ENCODE results near the gene AP3B1. TPM values are rescaled to one million over a fixed set of nuclear protein-coding genes. Genes with fewer than 3 reads are reported as not detected.

AP3B1 gene, protein sequence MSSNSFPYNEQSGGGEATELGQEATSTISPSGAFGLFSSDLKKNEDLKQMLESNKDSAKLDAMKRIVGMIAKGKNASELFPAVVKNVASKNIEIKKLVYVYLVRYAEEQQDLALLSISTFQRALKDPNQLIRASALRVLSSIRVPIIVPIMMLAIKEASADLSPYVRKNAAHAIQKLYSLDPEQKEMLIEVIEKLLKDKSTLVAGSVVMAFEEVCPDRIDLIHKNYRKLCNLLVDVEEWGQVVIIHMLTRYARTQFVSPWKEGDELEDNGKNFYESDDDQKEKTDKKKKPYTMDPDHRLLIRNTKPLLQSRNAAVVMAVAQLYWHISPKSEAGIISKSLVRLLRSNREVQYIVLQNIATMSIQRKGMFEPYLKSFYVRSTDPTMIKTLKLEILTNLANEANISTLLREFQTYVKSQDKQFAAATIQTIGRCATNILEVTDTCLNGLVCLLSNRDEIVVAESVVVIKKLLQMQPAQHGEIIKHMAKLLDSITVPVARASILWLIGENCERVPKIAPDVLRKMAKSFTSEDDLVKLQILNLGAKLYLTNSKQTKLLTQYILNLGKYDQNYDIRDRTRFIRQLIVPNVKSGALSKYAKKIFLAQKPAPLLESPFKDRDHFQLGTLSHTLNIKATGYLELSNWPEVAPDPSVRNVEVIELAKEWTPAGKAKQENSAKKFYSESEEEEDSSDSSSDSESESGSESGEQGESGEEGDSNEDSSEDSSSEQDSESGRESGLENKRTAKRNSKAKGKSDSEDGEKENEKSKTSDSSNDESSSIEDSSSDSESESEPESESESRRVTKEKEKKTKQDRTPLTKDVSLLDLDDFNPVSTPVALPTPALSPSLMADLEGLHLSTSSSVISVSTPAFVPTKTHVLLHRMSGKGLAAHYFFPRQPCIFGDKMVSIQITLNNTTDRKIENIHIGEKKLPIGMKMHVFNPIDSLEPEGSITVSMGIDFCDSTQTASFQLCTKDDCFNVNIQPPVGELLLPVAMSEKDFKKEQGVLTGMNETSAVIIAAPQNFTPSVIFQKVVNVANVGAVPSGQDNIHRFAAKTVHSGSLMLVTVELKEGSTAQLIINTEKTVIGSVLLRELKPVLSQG
- total RNA-seq (10 to 100 TPM; 34.5 to 40.6 TPM), total RNA-seq (89.5 to 96.8 reads per million in 2 donors)

DNA sequence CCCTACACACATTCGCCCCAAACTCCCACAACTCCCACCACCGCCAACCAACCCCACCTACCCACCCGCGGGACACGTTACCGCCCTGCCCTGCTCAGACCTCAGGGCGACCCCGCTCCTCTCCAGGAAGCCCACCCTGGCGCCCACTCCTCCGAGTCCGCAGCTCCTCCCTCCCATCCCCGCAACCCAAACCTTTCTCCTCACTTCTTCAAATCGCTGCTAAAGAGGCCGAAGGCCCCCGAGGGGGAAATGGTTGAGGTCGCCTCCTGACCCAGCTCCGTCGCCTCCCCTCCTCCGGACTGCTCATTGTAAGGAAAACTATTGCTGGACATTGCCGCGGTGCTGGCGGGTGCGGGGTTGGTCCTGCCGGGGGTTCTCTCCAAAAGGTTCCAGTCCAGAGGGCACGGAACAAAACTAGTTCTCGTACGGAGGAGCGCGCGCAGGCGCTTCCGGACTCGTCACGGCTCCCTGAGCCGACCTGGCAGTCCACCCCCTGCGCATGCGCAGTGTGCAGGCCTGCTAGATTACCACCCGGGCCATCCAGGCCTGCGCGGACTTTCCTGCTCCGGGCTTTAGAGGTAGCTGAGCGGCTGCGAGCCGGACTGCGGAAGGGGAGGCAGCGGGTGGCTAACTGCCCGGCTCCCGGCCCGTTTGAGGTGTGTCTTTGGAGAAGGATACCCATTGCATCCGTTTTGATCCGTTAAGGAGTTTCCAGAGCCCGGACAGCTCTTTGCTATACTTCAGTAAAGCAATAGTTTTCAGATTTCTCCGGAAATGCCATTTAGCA lies at the start of gene AP3B1:
TSS of gene AP3B1 (minus strand) at position 451 of the 787 bp plus-strand sequence. CDS start at position 332, 119 bp downstream.
- H3K4me1 Mint-ChIP-seq, result peaks cover 27% of the 10 kb centered on the region
- peak; percentile 93 for ATAC-seq

DNA sequence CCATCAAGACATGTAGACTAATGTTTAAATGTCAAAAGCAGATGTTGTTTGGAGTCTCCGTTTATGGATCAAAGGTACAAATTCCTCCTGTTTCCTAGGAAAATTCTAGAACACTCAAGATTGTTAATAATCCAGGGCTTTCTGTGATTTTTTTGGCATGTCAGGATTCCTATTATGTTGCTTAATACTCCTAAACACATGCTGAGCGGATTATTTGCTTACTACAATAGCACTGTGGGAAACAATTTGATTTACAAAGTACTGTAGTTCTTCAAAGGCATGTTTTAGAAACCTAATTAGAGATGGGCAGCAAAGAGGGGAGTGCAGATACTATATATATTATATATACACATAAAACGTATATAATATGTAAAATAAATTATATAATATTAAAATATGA lies 46.9 kb upstream of the AP3B1 start:
- ATAC-seq (no peak), DNase-seq (no peak)
- Mint-ChIP-seq H3K4me1 (no peaks in the 10 kb centered on the region), H3K36me3 (ENCODE audit: low read depth) (peaks cover 7% of the 10 kb centered on the region), H3K27me3 (peaks cover 8% of the 10 kb centered on the region), H3K4me3 (no peak overlapping the region), H3K27ac (no peak overlapping the region)
- no peaks in the 10 kb centered on the region for H3K9me3 ChIP-seq (ENCODE audit: control insufficient read depth, low read length, poor library complexity, severe bottlenecking)

More for the DNA sequence above, at the start of gene AP3B1:
- H3K27ac Mint-ChIP-seq, result peak within 1 kb of the TSS; percentile 99
- DNase-seq, result peak; percentile 96 to 98 (median 96)
- peaks cover under 1% of the 10 kb centered on the region for H3K27me3 Mint-ChIP-seq
- H3K9me3 ChIP-seq (ENCODE audit: control insufficient read depth, low read length, poor library complexity, severe bottlenecking), result no peaks in the 10 kb centered on the region
- peak within 1 kb of the TSS; percentile 99 for H3K4me3 Mint-ChIP-seq
- H3K36me3 Mint-ChIP-seq (ENCODE audit: low read depth), result peaks cover 7% of the 10 kb centered on the region

DNA sequence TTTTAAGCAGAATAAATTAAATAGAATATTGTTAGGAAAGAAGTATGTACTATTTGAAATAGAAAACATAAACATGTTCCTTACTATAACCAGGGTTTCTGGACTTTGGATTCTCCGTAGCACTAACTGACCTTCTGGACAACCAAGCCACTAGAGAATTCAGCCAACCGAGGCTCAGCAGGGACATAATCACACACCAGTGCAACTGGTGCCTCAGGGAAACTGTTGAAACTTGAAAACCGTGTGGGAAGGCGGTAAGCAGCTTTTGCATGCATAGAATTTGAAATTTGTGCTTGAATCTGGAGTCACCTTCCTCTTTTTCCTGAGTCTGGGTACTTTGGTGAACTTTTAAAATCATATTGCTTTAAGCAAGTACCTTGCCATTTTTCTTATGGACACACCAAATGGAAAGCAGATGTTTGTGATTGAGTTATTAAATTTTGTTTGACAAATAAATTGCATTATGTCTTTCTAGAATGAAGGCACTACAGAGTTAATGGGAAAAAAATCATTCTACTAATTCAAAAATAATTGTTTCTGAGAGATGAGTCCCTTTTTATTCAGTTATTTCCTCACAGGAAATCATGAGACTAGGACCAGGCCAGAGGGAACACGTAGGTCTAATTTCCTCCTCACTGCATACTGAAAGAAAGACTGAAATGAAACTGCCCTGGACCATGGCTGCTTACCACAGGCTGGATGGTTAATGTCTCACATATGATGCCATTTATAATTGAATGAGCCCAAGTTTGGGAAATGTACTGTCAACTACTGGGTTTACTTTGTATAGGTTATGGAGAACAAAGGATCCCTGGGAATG lies 45.3 kb upstream of the AP3B1 start:
- H3K9me3 ChIP-seq (ENCODE audit: control insufficient read depth, low read length, poor library complexity, severe bottlenecking), result no peaks in the 10 kb centered on the region
- Mint-ChIP-seq H3K27ac (no peak overlapping the region), H3K4me1 (no peaks in the 10 kb centered on the region), H3K4me3 (no peak overlapping the region), H3K36me3 (ENCODE audit: low read depth) (peaks cover 7% of the 10 kb centered on the region), H3K27me3 (peaks cover 6% of the 10 kb centered on the region)
- ATAC-seq (no peak), DNase-seq (no peak)

DNA sequence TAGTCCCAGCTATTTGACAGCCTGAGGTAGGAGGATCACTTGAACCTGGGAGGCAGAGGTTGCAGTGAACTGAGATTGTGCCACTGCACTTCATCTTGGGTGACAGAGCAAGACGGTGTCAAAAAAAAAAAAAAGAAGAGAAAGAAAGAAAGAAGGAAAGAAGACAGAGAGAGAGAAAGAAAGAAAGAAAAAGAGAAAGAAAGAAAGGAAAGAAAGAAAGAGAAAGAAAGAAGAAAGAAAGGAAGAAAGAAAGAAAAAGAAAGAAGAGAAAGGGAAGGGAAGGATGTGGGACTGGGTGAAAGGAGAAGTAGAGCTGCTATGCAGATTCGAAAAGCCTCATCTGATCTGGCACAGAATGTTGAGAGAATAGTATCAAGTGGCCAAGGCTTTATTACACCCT lies 42.2 kb upstream of the AP3B1 start:
- Mint-ChIP-seq H3K27me3 (peaks cover 16% of the 10 kb centered on the region), H3K4me3 (no peak overlapping the region), H3K4me1 (no peaks in the 10 kb centered on the region), H3K36me3 (ENCODE audit: low read depth) (peaks cover 7% of the 10 kb centered on the region), H3K27ac (no peak overlapping the region)
- DNase-seq (no peak), ATAC-seq (no peak)
- H3K9me3 ChIP-seq (ENCODE audit: control insufficient read depth, low read length, poor library complexity, severe bottlenecking), result no peaks in the 10 kb centered on the region

DNA sequence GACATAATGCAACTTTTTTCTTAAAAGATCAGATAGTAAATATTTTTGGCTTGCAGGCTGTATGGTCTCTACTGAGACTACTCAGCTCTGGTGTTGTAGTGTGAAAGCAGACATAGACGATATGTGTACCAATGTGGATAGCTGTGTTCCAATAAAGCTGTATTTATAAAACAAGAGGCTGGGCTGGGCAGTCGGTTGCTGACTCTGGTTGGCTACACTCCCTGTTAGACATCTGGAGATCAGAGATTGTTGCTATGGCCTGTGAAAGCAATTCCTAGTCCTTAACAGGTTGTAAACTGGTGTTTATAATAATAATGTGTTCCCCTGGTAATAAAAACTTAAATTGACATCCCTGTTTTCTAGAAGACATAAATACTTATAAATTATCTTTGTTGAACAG lies 41.5 kb upstream of the AP3B1 start:
- Mint-ChIP-seq H3K27me3 (peaks cover 23% of the 10 kb centered on the region), H3K36me3 (ENCODE audit: low read depth) (peaks cover 11% of the 10 kb centered on the region), H3K4me1 (no peaks in the 10 kb centered on the region), H3K4me3 (no peak overlapping the region), H3K27ac (no peak overlapping the region)
- no peak for DNase-seq
- no peaks in the 10 kb centered on the region for H3K9me3 ChIP-seq (ENCODE audit: control insufficient read depth, low read length, poor library complexity, severe bottlenecking)
- ATAC-seq, result no peak

GRCh38 chr5:78334811-78335210 lies 40.3 kb upstream of the AP3B1 start:
- Mint-ChIP-seq H3K4me1 (no peaks in the 10 kb centered on the region), H3K4me3 (no peak overlapping the region), H3K27me3 (peaks cover 24% of the 10 kb centered on the region), H3K27ac (no peak overlapping the region), H3K36me3 (ENCODE audit: low read depth) (peaks cover 11% of the 10 kb centered on the region)
- no peak for DNase-seq
- no peak for ATAC-seq
- H3K9me3 ChIP-seq (ENCODE audit: control insufficient read depth, low read length, poor library complexity, severe bottlenecking), result no peaks in the 10 kb centered on the region

DNA sequence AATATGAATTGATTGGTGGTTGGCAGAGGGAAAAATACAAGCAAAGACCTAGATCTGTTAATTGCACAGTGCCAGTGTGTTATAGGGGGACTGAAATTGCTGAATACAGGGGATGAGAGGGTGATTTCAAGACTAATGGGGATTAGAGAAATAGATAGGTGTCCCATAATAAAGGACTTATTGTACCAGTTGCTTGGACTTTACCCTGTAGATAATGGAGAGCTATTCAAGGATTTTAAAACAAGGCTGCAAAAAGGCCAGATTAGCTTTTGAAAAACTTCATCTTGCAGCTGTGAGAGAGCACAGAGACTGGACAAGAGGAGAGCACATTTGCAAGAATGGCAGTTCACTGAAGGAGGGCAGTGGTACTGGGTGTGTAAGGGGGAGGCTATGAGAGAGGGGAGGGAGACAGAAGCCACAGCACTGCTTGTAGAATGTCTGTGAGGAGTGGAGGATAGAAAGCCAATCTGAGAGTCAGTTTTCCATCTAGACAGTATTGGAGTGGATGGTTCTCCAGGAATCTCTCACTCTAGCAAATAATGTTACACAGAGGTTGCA lies 37.1 kb upstream of the AP3B1 start:
- H3K27ac Mint-ChIP-seq, result peak overlapping the region; percentile 74

GRCh38 chr5:78328585-78329173 lies 34.2 kb upstream of the AP3B1 start:
- peaks cover 46% of the 10 kb centered on the region for H3K27me3 Mint-ChIP-seq
- no peaks in the 10 kb centered on the region for H3K4me1 Mint-ChIP-seq
- peaks cover 10% of the 10 kb centered on the region for H3K36me3 Mint-ChIP-seq (ENCODE audit: low read depth)
- H3K4me3 Mint-ChIP-seq, result no peak overlapping the region
- ATAC-seq, result no peak
- H3K27ac Mint-ChIP-seq, result no peak overlapping the region
- no peak for DNase-seq
- H3K9me3 ChIP-seq (ENCODE audit: control insufficient read depth, low read length, poor library complexity, severe bottlenecking), result no peaks in the 10 kb centered on the region

More for the DNA sequence above, 37.1 kb upstream of the AP3B1 start:
- no peaks in the 10 kb centered on the region for H3K9me3 ChIP-seq (ENCODE audit: control insufficient read depth, low read length, poor library complexity, severe bottlenecking)
- Mint-ChIP-seq H3K4me1 (no peaks in the 10 kb centered on the region), H3K27me3 (peaks cover 41% of the 10 kb centered on the region), H3K36me3 (ENCODE audit: low read depth) (peaks cover 8% of the 10 kb centered on the region), H3K4me3 (no peak overlapping the region)
- ATAC-seq (no peak), DNase-seq (no peak)

- DNase-seq (no peak), ATAC-seq (no peak)
- H3K27me3 Mint-ChIP-seq, result peaks cover 46% of the 10 kb centered on the region
- no peak overlapping the region for H3K4me3 Mint-ChIP-seq
- no peaks in the 10 kb centered on the region for H3K4me1 Mint-ChIP-seq
- H3K9me3 ChIP-seq (ENCODE audit: control insufficient read depth, low read length, poor library complexity, severe bottlenecking), result no peaks in the 10 kb centered on the region
- H3K27ac Mint-ChIP-seq, result no peak overlapping the region
- peaks cover 10% of the 10 kb centered on the region for H3K36me3 Mint-ChIP-seq (ENCODE audit: low read depth)
Observed at GRCh38 chr5:78327761-78328510, 33.4 kb upstream of the AP3B1 start.

DNA sequence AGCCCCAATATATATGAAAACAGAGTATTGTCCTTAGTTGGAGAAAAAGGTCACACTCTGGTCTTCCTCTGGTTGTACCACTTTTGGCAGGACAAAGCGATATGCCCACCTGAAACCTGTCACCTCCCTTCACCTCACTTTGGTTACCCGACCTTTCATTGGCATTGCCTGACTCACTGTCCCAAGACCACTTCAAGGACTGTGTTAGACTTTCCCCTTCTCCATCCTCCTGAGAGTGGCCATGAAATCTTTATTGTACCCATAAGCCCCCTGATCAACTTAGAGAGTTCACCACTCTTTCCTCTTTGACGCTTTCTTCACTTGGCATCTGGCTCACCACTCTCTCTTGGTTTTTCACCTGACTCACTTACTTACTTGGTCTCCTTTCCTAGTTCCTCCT lies 32.4 kb upstream of the AP3B1 start:
- Mint-ChIP-seq H3K4me3 (no peak overlapping the region), H3K27me3 (peaks cover 45% of the 10 kb centered on the region), H3K36me3 (ENCODE audit: low read depth) (peaks cover 10% of the 10 kb centered on the region), H3K4me1 (no peaks in the 10 kb centered on the region), H3K27ac (no peak overlapping the region)
- H3K9me3 ChIP-seq (ENCODE audit: control insufficient read depth, low read length, poor library complexity, severe bottlenecking), result no peaks in the 10 kb centered on the region
- DNase-seq (no peak), ATAC-seq (no peak)

GRCh38 chr5:78323241-78323640 lies 28.7 kb upstream of the AP3B1 start:
- no peak overlapping the region for H3K4me3 Mint-ChIP-seq
- no peaks in the 10 kb centered on the region for H3K9me3 ChIP-seq (ENCODE audit: control insufficient read depth, low read length, poor library complexity, severe bottlenecking)
- H3K36me3 Mint-ChIP-seq (ENCODE audit: low read depth), result peaks cover 6% of the 10 kb centered on the region
- ATAC-seq (no peak), DNase-seq (no peak)
- peaks cover 32% of the 10 kb centered on the region for H3K27me3 Mint-ChIP-seq
- H3K27ac Mint-ChIP-seq, result no peak overlapping the region
- no peaks in the 10 kb centered on the region for H3K4me1 Mint-ChIP-seq
